GM12873 (cell line): ENCODE results near the gene ACP7.

ENCODE experiments used
- CTCF ChIP-seq: IDR thresholded peaks from 2 replicates; pipeline ENCODE4 v1.5.1; 2012; ENCODE audit warnings: low read depth, mild to moderate bottlenecking, moderate library complexity, low read length, control low read depth; ENCODE audit not compliant: insufficient read depth; ENCODE audit errors: missing control alignments

ACP7 gene

DNA sequence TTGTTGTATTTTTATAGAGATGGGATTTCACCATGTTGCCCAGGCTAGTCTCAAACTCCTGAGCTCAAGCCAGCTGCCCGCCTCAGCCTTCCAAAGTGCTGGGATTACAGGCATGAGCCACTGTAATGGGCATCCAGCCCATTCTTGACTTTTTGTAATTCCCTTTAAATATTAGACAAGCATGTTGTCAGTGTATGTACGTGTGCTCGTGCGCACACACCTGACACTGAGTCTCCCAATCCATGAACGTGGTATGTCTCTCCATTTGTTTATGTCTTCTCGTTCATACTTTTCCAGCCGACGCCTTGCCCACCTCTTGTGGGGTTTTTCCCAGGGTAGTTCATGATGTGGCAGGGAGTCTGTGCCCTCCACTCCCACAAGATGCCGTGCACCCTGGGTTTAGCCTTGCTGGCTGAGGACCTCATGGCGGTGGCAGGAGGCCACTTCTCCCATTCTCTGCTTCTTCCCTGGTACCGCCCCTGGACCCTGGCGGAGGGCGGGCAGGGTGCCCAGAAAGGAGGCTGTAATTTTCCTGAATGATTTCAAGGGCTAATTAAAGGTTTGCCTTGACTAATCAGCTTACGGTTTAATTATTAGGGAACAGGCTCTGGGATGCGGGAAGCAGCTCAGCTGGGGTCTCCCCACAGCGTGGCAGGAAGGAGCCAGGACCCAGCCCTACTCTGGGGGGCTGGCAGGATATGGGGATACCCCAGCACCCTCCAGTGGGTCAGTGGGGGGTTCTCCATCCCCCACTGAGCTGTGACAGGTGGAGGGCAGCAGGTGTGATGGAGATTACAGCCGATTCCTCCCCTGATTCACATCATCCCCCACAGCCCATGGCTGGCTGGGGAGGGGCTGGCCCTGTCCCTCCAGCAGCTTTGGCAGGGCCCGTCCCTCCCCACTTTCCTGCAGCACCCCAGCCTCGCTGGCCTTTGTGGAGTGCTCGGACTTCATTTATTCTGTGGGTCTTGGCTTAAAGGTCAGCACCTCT is 54.3 kb downstream of the ACP7 start:
- TF ChIP-seq CTCF: no peak

GRCh38 chr19:39139305-39139874 is 55.2 kb downstream of the ACP7 start:
- TF ChIP-seq CTCF: no peak

- no peak for TF ChIP-seq CTCF
These were observed 55.8 kb downstream of the ACP7 start for GRCh38 chr19:39139971-39140453.

- no peak for TF ChIP-seq CTCF
These were observed 56.4 kb downstream of the ACP7 start for GRCh38 chr19:39140594-39140993.

- TF ChIP-seq CTCF: no peak
These were observed 57.8 kb downstream of the ACP7 start for GRCh38 chr19:39141929-39142328.

- no peak for TF ChIP-seq CTCF
These were observed 58.5 kb downstream of the ACP7 start for GRCh38 chr19:39142630-39143029.
